ENCODE data around the gene SWT1. TPM values are rescaled to one million over a fixed set of nuclear protein-coding genes. Genes with fewer than 3 reads are reported as not detected.

Gene SWT1
- polyA plus RNA-seq, 3 donors = 8.5 to 9.9 (median 9.6) TPM

GRCh38 chr1:185267301-185267700 lies 110.3 kb downstream of the SWT1 start:
- no peak for DNase-seq (ENCODE audit: extremely low read depth in 1 of 11, low read depth in 9 of 11, low spot score in 4 of 11)

- DNase-seq (ENCODE audit: extremely low read depth in 1 of 11, low read depth in 9 of 11, low spot score in 4 of 11) = no peak
Observed at GRCh38 chr1:185267701-185268100, 110.7 kb downstream of the SWT1 start.

GRCh38 chr1:185268352-185268751 lies 111.4 kb downstream of the SWT1 start:
- no peak for DNase-seq (ENCODE audit: extremely low read depth in 1 of 11, low read depth in 9 of 11, low spot score in 4 of 11)

GRCh38 chr1:185271921-185272320 lies 115.0 kb downstream of the SWT1 start:
- DNase-seq (ENCODE audit: extremely low read depth in 1 of 11, low read depth in 9 of 11, low spot score in 4 of 11) = peak in 1 of 11 donors; percentile 4

GRCh38 chr1:185279571-185279970 lies 122.6 kb downstream of the SWT1 start:
- DNase-seq (ENCODE audit: extremely low read depth in 1 of 11, low read depth in 9 of 11, low spot score in 4 of 11) = no peak

GRCh38 chr1:185280589-185280988 lies 123.6 kb downstream of the SWT1 start:
- DNase-seq (ENCODE audit: extremely low read depth in 1 of 11, low read depth in 9 of 11, low spot score in 4 of 11) = no peak

GRCh38 chr1:185281245-185281644 lies 124.3 kb downstream of the SWT1 start:
- no peak for DNase-seq (ENCODE audit: extremely low read depth in 1 of 11, low read depth in 9 of 11, low spot score in 4 of 11)

- DNase-seq (ENCODE audit: extremely low read depth in 1 of 11, low read depth in 9 of 11, low spot score in 4 of 11) = no peak
Observed at GRCh38 chr1:185284116-185284515, 127.1 kb downstream of the SWT1 start.

- no peak for DNase-seq (ENCODE audit: extremely low read depth in 1 of 11, low read depth in 9 of 11, low spot score in 4 of 11)
Observed at GRCh38 chr1:185284533-185285276, 127.7 kb downstream of the SWT1 start.

GRCh38 chr1:185287451-185287850 lies 130.5 kb downstream of the SWT1 start:
- DNase-seq (ENCODE audit: extremely low read depth in 1 of 11, low read depth in 9 of 11, low spot score in 4 of 11) = no peak

GRCh38 chr1:185288435-185288834 lies 131.5 kb downstream of the SWT1 start:
- DNase-seq (ENCODE audit: extremely low read depth in 1 of 11, low read depth in 9 of 11, low spot score in 4 of 11) = no peak

GRCh38 chr1:185289880-185290279 lies 132.9 kb downstream of the SWT1 start:
- DNase-seq (ENCODE audit: extremely low read depth in 1 of 11, low read depth in 9 of 11, low spot score in 4 of 11) = no peak

- DNase-seq (ENCODE audit: extremely low read depth in 1 of 11, low read depth in 9 of 11, low spot score in 4 of 11) = no peak
Observed at GRCh38 chr1:185291159-185291558, 134.2 kb downstream of the SWT1 start.

GRCh38 chr1:185291652-185292051 lies 134.7 kb downstream of the SWT1 start:
- no peak for DNase-seq (ENCODE audit: extremely low read depth in 1 of 11, low read depth in 9 of 11, low spot score in 4 of 11)

- no peak for DNase-seq (ENCODE audit: extremely low read depth in 1 of 11, low read depth in 9 of 11, low spot score in 4 of 11)
Observed at GRCh38 chr1:185292237-185292636, 135.3 kb downstream of the SWT1 start.

GRCh38 chr1:185293967-185294542 lies 137.1 kb downstream of the SWT1 start:
- no peak for DNase-seq (ENCODE audit: extremely low read depth in 1 of 11, low read depth in 9 of 11, low spot score in 4 of 11)

- DNase-seq (ENCODE audit: extremely low read depth in 1 of 11, low read depth in 9 of 11, low spot score in 4 of 11) = no peak
Observed at GRCh38 chr1:185295091-185295490, 138.1 kb downstream of the SWT1 start.

- no peak for DNase-seq (ENCODE audit: extremely low read depth in 1 of 11, low read depth in 9 of 11, low spot score in 4 of 11)
Observed at GRCh38 chr1:185297982-185298381, 141.0 kb downstream of the SWT1 start.

- DNase-seq (ENCODE audit: extremely low read depth in 1 of 11, low read depth in 9 of 11, low spot score in 4 of 11) = no peak
Observed at GRCh38 chr1:185300152-185300551, 143.2 kb downstream of the SWT1 start.

GRCh38 chr1:185305419-185305818 lies 148.5 kb downstream of the SWT1 start:
- no peak for DNase-seq (ENCODE audit: extremely low read depth in 1 of 11, low read depth in 9 of 11, low spot score in 4 of 11)

GRCh38 chr1:185308126-185308525 lies 151.2 kb downstream of the SWT1 start:
- DNase-seq (ENCODE audit: extremely low read depth in 1 of 11, low read depth in 9 of 11, low spot score in 4 of 11) = no peak
